Activated T-cell treated with anti-CD3 and anti-CD28 coated beads, Interleukin-2, amount 50 U/mL, for 4 hours (primary cell): ENCODE data around the gene PITPNC1. TPM values are rescaled to one million over a fixed set of nuclear protein-coding genes. Genes with fewer than 3 reads are reported as not detected.

Experiments used
- ATAC-seq, 2 donors: fragments of 200-7000 bp; cut with Tn5 transposase; one replicate each; pipeline ENCODE4 v1.10.0; 2021
- DNase-seq: peaks from one replicate; pipeline ENCODE4 v3.0.0-alpha.2; 2020
- H3K27me3 Mint-ChIP-seq: one replicate; pipeline ENCODE4 v1.8.0; 2021; ENCODE audit warnings: low read depth, mixed read lengths
- H3K36me3 Mint-ChIP-seq: one replicate; pipeline ENCODE4 v1.8.0; 2022; ENCODE audit warnings: mixed read lengths; ENCODE audit not compliant: insufficient read depth
- H3K4me1 Mint-ChIP-seq: one replicate; pipeline ENCODE4 v1.8.0; 2021; ENCODE audit warnings: low read depth, mixed read lengths
- H3K4me3 Mint-ChIP-seq: one replicate; pipeline ENCODE4 v1.8.0; 2021; ENCODE audit warnings: mild to moderate bottlenecking, moderate library complexity, mixed read lengths
- H3K9me3 Mint-ChIP-seq: one replicate; pipeline ENCODE4 v1.8.0; 2021; ENCODE audit warnings: mixed read lengths
- total RNA-seq, 3 donors: library from RNA; stranded (reverse); gene quantifications; one replicate each; pipeline ENCODE4 v1.2.1, GENCODE V29; 2021

The PITPNC1 gene
- total RNA-seq, 3 donors from 2014 or later = 14.3 to 28.0 (median 19.7) TPM

GRCh38 chr17:67528751-67529436 lies 151.8 kb downstream of the PITPNC1 start:
- ATAC-seq (no peak), DNase-seq (no peak)
- Mint-ChIP-seq H3K27me3 (no peaks in the 10 kb centered on the region), H3K4me3 (no peak overlapping the region), H3K4me1 (peaks cover 17% of the 10 kb centered on the region), H3K9me3 (no peaks in the 10 kb centered on the region), H3K36me3 (peaks cover 15% of the 10 kb centered on the region)

- peaks cover 17% of the 10 kb centered on the region for H3K4me1 Mint-ChIP-seq
- H3K27me3 Mint-ChIP-seq = no peaks in the 10 kb centered on the region
- no peaks in the 10 kb centered on the region for H3K9me3 Mint-ChIP-seq
- peaks cover 21% of the 10 kb centered on the region for H3K36me3 Mint-ChIP-seq
- DNase-seq = no peak
- H3K4me3 Mint-ChIP-seq = no peak overlapping the region
- ATAC-seq = no peak
Measured at GRCh38 chr17:67531291-67531690, 154.2 kb downstream of the PITPNC1 start.

- no peak for DNase-seq
- Mint-ChIP-seq H3K36me3 (peaks cover 25% of the 10 kb centered on the region), H3K27me3 (no peaks in the 10 kb centered on the region), H3K4me3 (no peak overlapping the region), H3K9me3 (no peaks in the 10 kb centered on the region), H3K4me1 (peaks cover 12% of the 10 kb centered on the region)
- no peak for ATAC-seq
Measured at GRCh38 chr17:67532326-67532871, 155.3 kb downstream of the PITPNC1 start.

- Mint-ChIP-seq H3K27me3 (no peaks in the 10 kb centered on the region), H3K4me3 (no peak overlapping the region), H3K9me3 (no peaks in the 10 kb centered on the region), H3K36me3 (peaks cover 23% of the 10 kb centered on the region), H3K4me1 (peaks cover 8% of the 10 kb centered on the region)
- DNase-seq (no peak), ATAC-seq (no peak)
Measured at GRCh38 chr17:67534941-67535340, 157.9 kb downstream of the PITPNC1 start.

- Mint-ChIP-seq H3K27me3 (no peaks in the 10 kb centered on the region), H3K9me3 (no peaks in the 10 kb centered on the region), H3K36me3 (peaks cover 17% of the 10 kb centered on the region), H3K4me3 (no peak overlapping the region), H3K4me1 (peaks cover 4% of the 10 kb centered on the region)
- ATAC-seq (peak in 1 of 2 donors; percentile 65), DNase-seq (no peak)
Measured at GRCh38 chr17:67542219-67543114, 165.4 kb downstream of the PITPNC1 start.

GRCh38 chr17:67544364-67544955 lies 167.4 kb downstream of the PITPNC1 start:
- H3K36me3 Mint-ChIP-seq = peaks cover 21% of the 10 kb centered on the region
- no peak overlapping the region for H3K4me3 Mint-ChIP-seq
- peaks cover 8% of the 10 kb centered on the region for H3K4me1 Mint-ChIP-seq
- H3K9me3 Mint-ChIP-seq = no peaks in the 10 kb centered on the region
- no peaks in the 10 kb centered on the region for H3K27me3 Mint-ChIP-seq
- ATAC-seq (no peak), DNase-seq (no peak)

GRCh38 chr17:67546578-67547527 lies 169.8 kb downstream of the PITPNC1 start:
- peaks cover 18% of the 10 kb centered on the region for H3K36me3 Mint-ChIP-seq

GRCh38 chr17:67548693-67549092 lies 171.6 kb downstream of the PITPNC1 start:
- H3K4me3 Mint-ChIP-seq = no peak overlapping the region
- H3K9me3 Mint-ChIP-seq = no peaks in the 10 kb centered on the region
- peaks cover 10% of the 10 kb centered on the region for H3K4me1 Mint-ChIP-seq
- ATAC-seq (no peak), DNase-seq (no peak)
- peaks cover 15% of the 10 kb centered on the region for H3K36me3 Mint-ChIP-seq
- no peaks in the 10 kb centered on the region for H3K27me3 Mint-ChIP-seq

More at GRCh38 chr17:67546578-67547527, 169.8 kb downstream of the PITPNC1 start:
- H3K9me3 Mint-ChIP-seq = no peaks in the 10 kb centered on the region
- DNase-seq (no peak), ATAC-seq (no peak)
- no peaks in the 10 kb centered on the region for H3K27me3 Mint-ChIP-seq
- peaks cover 15% of the 10 kb centered on the region for H3K4me1 Mint-ChIP-seq
- H3K4me3 Mint-ChIP-seq = no peak overlapping the region

GRCh38 chr17:67549820-67550219 lies 172.7 kb downstream of the PITPNC1 start:
- H3K36me3 Mint-ChIP-seq = peaks cover 19% of the 10 kb centered on the region
- DNase-seq (no peak), ATAC-seq (no peak)
- no peaks in the 10 kb centered on the region for H3K27me3 Mint-ChIP-seq
- H3K4me3 Mint-ChIP-seq = no peak overlapping the region
- H3K9me3 Mint-ChIP-seq = no peaks in the 10 kb centered on the region
- H3K4me1 Mint-ChIP-seq = peaks cover 10% of the 10 kb centered on the region

- DNase-seq (no peak), ATAC-seq (no peak)
- no peaks in the 10 kb centered on the region for H3K9me3 Mint-ChIP-seq
- peaks cover 40% of the 10 kb centered on the region for H3K36me3 Mint-ChIP-seq
- H3K4me3 Mint-ChIP-seq = no peak overlapping the region
- no peaks in the 10 kb centered on the region for H3K27me3 Mint-ChIP-seq
- H3K4me1 Mint-ChIP-seq = peaks cover 5% of the 10 kb centered on the region
Measured at GRCh38 chr17:67554634-67555033, 177.6 kb downstream of the PITPNC1 start.

- peaks cover 40% of the 10 kb centered on the region for H3K36me3 Mint-ChIP-seq
- no peak overlapping the region for H3K4me3 Mint-ChIP-seq
- no peaks in the 10 kb centered on the region for H3K9me3 Mint-ChIP-seq
- DNase-seq = no peak
- peaks cover 7% of the 10 kb centered on the region for H3K4me1 Mint-ChIP-seq
- ATAC-seq = no peak
- no peaks in the 10 kb centered on the region for H3K27me3 Mint-ChIP-seq
Measured at GRCh38 chr17:67555855-67556254, 178.8 kb downstream of the PITPNC1 start.

GRCh38 chr17:67557052-67557845 lies 180.2 kb downstream of the PITPNC1 start:
- H3K4me1 Mint-ChIP-seq = peaks cover 5% of the 10 kb centered on the region
- peaks cover 41% of the 10 kb centered on the region for H3K36me3 Mint-ChIP-seq
- no peak overlapping the region for H3K4me3 Mint-ChIP-seq
- no peaks in the 10 kb centered on the region for H3K9me3 Mint-ChIP-seq
- DNase-seq (no peak), ATAC-seq (no peak)
- H3K27me3 Mint-ChIP-seq = no peaks in the 10 kb centered on the region

- peaks cover 47% of the 10 kb centered on the region for H3K36me3 Mint-ChIP-seq
- no peak overlapping the region for H3K4me3 Mint-ChIP-seq
- H3K27me3 Mint-ChIP-seq = no peaks in the 10 kb centered on the region
- no peaks in the 10 kb centered on the region for H3K9me3 Mint-ChIP-seq
- ATAC-seq (no peak), DNase-seq (no peak)
- H3K4me1 Mint-ChIP-seq = peaks cover 5% of the 10 kb centered on the region
Measured at GRCh38 chr17:67557921-67558320, 180.8 kb downstream of the PITPNC1 start.
